H1 (cell line): ENCODE data around the gene ZNF14. TPM values are rescaled to one million over a fixed set of nuclear protein-coding genes. Genes with fewer than 3 reads are reported as not detected.

Experiments
- CHD2 ChIP-seq: IDR thresholded peaks from 2 replicates; pipeline ENCODE4 v1.6.1; 2012; ENCODE audit warnings: low read length, improper control_type of control experiment
- CHD7 ChIP-seq: fragments of 300-600 bp; sonication (generic); IDR thresholded peaks from 2 replicates; pipeline ENCODE4 v1.7.1; 2012; ENCODE audit warnings: low read length, moderate library complexity, mild to moderate bottlenecking, inconsistent platforms; ENCODE audit not compliant: insufficient replicate concordance
- NANOG ChIP-seq: IDR thresholded peaks from 2 replicates; pipeline ENCODE4 v1.6.1; 2011; ENCODE audit warnings: low read length, low read depth, mild to moderate bottlenecking, inconsistent platforms; ENCODE audit not compliant: insufficient read depth, poor library complexity, severe bottlenecking
- RAD21 ChIP-seq, 2 experiments: IDR thresholded peaks in 1 of 2; conservative IDR thresholded peaks in 1 of 2; 2 replicates each; pipeline ENCODE4 v1.6.1; 2011; ENCODE audit warnings: low read depth in 2 of 2, low read length in 2 of 2, improper control_type of control experiment in 1 of 2, inconsistent platforms in 1 of 2, mild to moderate bottlenecking in 1 of 2, moderate library complexity in 1 of 2
- RFX5 ChIP-seq: IDR thresholded peaks from 2 replicates; pipeline ENCODE4 v1.6.1; 2011; ENCODE audit warnings: low read depth, low read length, improper control_type of control experiment, borderline replicate concordance
- SIRT6 ChIP-seq: IDR thresholded peaks from one replicate; pipeline ENCODE4 v1.7.1; 2012; ENCODE audit warnings: low read length, inconsistent platforms
- SRF ChIP-seq: IDR thresholded peaks from 2 replicates; pipeline ENCODE4 v1.6.1; 2011; ENCODE audit warnings: mild to moderate bottlenecking, low read depth, low read length, moderate library complexity
- USF2 ChIP-seq: IDR thresholded peaks from 2 replicates; pipeline ENCODE4 v1.6.1; 2011; ENCODE audit warnings: low read length, improper control_type of control experiment
- polyA plus RNA-seq, 7 experiments: library from polyadenylated mRNA; depleted of rRNA in 3 of 7; stranded (reverse) in 5 of 7; unstranded in 2 of 7; fragments of >200 nt in 5 of 7; fragments of 200-250 nt in 2 of 7; gene quantifications; 1 replicate in 5 of 7; 2 replicates in 1 of 7; 4 replicates in 1 of 7; pipeline versions ENCODE4 v1.2.1 to v1.2.3, GENCODE V29; 2011 to 2013; ENCODE audit warnings: missing spikeins in 2 of 7, mixed read lengths in 2 of 7
- total RNA-seq: library from RNA; stranded (reverse); fragmentation: NEBNext Ultra II Directional; extraction: Animal tissue kit (Norgen Biotek cat#: 25700); gene quantifications from 2 replicates; pipeline ENCODE4 v1.2.1, GENCODE V29; 2021

The ZNF14 gene
- total and polyA plus RNA-seq, 2 of the 8 experiments (the other 6 are each of a cell fraction or from before 2014, with no cell fraction given): 1.00 to 7.4 TPM

GRCh38 chr19:19732579-19733501, at the start of gene ZNF14 (continued):
- no peak for TF ChIP-seq CHD7
- no peak for TF ChIP-seq RAD21 (IDR thresholded peaks at IDR 0.05 in 1 of 2, conservative IDR thresholded peaks at IDR 0.05 in 1 of 2; ENCODE audit: low read depth in 2 of 2, low read length in 2 of 2)
- TF ChIP-seq SRF: no peak
- TF ChIP-seq SIRT6: no peak
- no peak for TF ChIP-seq USF2
- no peak for TF ChIP-seq NANOG
- TF ChIP-seq CHD2: no peak
- no peak for TF ChIP-seq RFX5
